NCI-H2171 treated with DMSO at 0.1 percent for 48 hours (cell line): ENCODE results near the gene CALHM4.
A peak's percentile ranks its signal among the peaks of the same experiment; 100 is the strongest.

Source experiments
- DNase-seq: peaks from one replicate; lab custom pipeline; 2025; lab: John Stamatoyannopoulos, UW

The CALHM4 gene, protein sequence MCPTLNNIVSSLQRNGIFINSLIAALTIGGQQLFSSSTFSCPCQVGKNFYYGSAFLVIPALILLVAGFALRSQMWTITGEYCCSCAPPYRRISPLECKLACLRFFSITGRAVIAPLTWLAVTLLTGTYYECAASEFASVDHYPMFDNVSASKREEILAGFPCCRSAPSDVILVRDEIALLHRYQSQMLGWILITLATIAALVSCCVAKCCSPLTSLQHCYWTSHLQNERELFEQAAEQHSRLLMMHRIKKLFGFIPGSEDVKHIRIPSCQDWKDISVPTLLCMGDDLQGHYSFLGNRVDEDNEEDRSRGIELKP

DNA sequence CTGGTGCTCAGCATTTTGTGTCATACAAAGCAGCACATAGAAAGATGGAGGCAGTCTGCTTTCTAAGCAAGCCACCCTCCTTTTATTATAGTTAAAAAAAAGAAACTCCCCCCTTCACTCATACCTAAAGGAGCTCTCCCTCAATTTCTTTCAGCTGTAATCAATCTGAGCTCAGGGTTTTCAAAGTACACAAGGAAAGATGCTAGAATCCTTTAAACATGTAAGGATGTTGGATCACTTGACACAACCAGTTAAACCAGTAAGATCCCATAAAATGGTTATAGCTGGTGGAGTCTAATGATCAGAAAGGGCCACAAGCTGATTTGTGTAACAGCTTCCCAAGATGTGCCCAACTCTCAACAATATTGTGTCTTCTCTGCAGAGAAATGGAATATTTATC, at the start of gene CALHM4:
CALHM4 (plus strand) TSS at position 301 of the 400 bp plus-strand sequence; CDS start at position 344, 43 bp downstream.
- DNase-seq, result no peak

DNA sequence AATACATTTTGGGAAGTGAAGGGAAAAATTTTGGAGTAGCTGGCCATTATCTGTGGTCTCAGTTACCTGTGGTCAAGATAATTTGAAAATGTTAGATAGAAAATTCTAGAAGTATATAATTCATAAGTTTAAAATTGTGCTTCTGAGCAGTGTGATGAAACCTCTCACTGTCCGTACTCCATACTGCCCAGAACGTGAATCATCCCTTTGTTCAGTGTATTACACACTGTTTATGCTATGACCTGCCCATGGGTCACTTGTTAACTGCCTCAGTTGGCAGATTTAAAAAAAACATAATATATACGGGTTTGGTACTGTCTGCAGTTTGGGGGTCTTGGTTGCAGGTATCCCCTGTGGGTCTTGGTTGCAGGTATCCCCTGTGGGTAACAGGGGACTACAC, 46.2 kb upstream of the CALHM4 start:
- no peak for DNase-seq

DNA sequence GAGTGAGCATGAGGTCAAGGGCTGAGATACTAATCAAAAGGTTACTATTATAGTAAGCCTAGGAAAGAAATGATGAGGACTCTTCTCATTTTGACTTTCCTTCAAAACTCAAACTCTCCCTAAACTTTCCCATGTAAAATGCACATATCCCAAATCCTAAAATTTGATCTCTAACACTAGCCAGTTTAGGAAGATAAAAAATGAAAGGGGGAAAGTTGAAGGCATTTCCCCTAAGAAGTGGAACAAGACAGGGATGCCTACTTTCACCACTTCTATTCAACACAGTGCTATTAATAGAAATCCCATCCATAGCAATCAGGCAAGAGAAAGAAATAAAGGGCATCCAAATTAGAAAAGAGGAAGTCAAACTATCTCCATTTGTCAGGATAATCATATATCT, 45.0 kb upstream of the CALHM4 start:
- DNase-seq, result no peak

DNA sequence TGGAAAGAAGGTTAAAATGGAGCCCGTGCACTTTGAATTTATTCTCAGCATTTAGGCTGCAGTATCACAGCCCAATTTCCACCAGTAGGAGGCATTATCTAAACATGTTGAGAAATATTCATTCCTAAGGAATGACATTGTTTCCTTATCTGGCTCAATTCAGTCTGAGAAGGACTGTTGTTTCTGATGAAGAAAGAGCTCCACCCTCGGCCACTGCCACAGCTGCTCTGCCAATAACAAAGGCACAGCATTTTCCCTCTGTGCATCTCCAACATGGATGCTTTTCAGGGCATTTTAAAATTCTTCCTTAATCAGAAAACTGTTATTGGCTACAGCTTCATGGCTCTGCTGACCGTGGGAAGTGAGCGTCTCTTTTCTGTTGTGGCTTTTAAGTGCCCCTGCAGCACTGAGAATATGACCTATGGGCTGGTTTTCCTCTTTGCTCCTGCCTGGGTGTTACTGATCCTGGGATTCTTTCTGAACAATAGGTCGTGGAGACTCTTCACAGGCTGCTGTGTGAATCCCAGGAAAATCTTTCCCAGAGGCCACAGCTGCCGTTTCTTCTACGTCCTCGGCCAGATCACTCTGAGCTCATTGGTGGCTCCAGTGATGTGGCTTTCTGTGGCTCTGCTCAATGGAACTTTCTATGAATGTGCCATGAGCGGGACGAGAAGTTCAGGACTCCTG, 42.0 kb upstream of the CALHM4 start, which contains the start of gene CALHM5:
CALHM5 (plus strand) TSS at position 216 of the 687 bp plus-strand sequence; CDS start at position 274, 58 bp downstream.
- no peak for DNase-seq

DNA sequence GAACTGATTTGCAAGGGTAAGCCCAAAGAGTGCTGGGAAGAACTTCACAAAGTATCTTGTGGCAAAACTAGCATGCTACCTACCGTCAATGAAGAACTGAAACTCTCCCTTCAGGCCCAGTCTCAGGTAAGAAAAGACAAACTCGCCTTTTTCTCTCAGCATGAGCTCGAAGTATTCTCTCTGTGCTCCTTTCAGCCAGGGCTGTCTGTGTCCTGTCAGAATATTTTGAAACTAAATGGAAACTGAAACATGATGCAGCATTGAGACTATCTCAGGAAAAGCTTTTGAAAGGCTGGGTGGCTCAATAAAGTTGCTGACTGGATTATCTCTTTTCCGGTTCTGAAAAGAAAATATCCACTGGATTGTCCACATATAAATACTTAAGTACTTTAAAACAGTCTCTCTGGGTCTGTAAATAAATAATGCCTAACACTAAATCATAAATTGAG, 41.4 kb upstream of the CALHM4 start:
- no peak for DNase-seq

DNA sequence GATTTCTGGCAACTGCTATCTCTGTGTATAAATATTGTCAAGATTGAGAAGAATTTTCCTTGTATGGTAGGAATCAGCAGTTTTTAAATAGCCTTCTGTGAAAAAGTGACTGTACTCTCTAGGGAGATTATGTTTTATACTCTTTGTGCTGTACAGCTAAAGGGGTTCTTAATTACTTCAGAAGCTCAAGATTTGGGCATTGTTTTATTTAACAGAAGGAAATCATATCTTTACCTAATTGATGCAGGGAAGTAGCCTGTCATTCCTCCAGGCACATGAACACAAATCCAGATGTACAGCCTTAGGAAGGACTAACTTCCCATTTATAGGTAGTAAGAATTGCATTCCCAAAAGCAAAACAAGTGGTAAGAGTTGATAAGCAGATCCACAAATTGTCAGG, 40.8 kb upstream of the CALHM4 start:
- DNase-seq, result no peak

DNA sequence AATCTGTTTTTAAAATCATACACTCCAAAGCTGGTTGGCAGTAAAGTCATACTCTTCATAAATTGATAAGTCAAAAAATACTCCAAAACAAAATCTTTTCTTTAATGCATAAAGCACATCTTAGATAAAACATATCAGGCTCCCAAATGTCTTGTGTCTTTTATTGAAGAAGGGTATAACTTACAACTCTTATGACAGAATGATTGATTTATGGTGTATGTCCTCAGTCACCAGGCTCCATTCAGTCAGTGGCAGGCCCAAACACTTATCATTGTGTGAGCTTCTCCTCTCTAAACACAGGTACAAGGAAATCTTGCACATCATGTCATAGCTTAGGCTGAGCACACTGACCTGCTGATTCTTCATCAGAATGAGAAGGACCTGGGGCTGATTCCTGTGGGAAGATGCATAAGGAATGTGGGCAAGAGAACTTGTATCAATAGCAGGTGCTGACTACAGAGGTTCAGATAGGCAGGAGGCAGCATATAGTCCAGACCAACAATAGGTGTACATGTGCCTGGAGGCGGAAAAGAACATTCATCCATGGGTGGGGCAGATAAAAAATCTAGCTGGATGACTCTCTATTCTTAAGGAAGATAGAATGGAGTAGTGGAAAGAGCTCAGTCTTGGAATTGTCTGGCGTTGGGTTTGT, 40.2 kb upstream of the CALHM4 start:
- no peak for DNase-seq

DNA sequence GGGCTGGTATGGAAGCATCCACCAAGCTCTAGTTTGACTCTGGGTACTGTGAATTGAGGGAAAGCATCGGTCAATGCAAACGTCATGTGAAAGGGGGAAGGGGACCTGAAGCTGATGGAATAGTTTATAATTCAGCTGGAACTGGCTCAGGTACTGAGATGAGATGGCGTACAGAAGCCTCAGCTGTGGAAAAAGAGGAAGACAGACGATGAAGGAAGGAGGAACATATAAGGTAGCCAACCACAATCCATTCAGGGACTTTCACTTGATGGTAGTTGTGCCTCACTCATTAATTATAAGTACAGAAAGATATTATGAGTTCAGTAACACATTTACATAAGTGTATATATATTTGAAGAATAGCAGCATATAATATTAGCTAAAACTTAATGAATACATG, 39.4 kb upstream of the CALHM4 start:
- DNase-seq, result no peak

DNA sequence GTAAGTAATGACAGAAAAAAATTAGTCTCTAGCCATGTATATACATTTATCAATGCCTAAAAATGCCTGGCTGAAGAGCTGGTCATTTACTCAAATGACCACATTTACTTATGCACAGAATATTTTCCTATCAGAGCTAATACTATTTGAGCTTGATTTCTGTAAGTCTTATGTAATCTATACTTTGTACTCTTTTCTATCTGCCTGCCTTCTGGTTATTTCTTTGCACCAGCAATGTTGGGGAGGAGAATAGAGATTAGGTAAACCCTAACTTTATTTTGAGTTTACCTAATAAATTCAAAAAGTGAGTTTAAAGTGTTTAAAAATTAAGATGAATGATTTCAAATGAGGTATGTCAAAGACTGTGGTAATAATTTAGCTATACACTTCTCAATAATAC, 38.4 kb upstream of the CALHM4 start:
- no peak for DNase-seq

DNA sequence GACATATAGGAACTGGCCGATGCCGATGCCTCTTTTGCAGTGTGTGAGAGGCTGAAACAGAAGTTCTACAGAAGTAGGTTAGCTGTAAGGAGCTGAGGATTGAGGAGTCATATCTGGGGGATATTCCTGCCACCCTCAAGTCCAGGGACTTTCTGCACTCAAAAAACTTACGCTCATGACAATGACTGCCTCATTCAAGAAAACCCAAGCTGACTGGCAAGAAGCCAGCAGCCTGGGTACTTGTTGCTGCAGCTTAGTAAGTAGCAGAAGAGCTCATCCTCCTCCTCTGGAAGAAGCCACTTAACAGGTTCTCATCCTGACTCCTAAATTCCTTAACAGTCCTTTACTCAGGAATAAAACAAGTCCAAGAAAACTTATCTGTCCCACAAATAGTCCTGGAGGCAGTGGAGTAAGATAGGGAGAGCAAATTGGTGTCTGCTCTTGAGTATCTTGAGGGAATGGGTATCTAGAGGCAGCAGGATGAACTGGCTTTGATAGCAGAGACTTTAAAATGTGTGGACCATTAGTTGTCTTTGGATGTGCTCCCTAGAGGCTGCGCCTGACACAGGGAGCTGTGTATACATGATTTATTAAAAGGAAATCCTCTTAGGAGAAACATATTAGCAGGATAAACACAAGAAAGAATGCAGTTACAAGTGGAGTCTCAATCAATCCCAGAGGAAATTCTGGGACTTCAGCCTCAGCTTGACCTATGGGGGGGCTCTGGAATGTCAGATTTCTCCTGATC, 34.8 kb upstream of the CALHM4 start:
- no peak for DNase-seq

DNA sequence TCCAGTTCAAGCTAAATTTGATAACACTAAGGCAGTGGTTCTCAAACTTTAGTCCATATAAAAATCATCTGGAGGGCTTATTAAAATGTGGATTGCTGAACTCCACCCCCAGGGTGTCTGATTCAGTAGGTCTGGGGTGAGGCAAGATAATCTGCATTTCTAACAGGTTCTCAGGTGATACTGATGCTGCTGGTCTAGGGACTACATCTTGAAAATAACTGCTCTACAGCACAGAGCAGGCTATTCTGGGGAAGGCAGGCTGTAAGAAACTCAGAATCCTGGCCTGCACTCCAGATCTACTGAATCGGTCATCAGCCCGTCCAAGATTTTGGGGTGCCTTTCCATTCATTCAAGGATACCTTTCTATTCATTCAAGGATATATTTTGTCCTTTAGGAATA, 30.7 kb upstream of the CALHM4 start:
- DNase-seq, result no peak

DNA sequence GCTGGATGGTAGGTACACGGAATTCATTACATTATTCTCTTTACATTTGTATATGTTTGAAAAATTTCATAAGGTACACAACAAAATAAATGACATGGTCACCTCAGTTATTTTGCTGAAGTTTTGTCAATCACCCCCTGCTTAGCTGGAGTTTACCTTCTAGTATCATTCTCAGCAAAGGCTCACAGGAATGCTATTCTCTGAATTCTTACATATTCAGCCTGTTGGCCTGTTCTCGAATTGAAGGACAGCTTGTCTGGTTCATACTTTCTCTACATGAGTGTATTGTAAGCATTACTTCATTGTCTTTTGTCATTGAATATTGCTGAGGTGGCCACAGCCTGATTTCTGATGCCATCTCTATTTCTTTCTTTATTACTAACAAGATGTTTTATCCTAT, 29.3 kb upstream of the CALHM4 start:
- DNase-seq, result no peak

DNA sequence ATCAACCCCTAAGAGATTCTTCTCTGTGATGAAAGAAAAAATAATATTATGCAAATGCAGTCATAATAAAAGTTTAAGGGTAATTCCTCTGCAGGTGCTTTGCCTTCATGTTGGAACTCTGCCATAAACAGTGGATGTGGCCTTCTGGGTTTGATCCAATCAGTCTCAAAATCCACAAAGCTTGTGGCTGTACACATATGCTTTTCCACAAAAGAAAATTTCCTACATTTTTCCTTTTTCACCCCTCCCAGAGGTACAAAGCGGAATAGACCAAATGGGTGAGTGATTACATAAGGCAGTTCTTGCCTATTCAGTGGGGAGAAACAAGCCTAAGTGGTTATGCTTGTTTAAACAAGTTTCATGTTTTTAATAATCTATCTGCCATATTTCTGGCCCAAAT, 25.4 kb upstream of the CALHM4 start:
- DNase-seq, result no peak

DNA sequence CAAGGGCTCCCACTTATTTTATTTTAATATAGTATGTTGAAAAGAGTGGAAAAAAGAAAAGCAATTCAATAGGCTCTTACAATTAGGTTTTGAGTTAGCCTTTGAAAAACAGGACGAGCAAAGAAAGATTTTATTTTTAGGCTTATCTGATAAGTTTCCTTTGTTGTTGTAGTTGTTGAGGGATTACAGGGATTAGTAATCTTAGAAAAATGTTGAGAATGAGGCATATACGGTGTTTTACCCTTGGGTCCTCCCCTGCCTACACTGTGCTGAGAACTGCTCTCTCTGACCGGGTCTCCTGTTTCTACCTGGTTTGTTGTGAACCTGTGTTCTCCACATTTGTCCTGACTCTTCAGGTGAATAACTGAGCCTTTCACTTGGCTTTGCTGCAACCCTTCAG, 24.8 kb upstream of the CALHM4 start:
- DNase-seq, result no peak

DNA sequence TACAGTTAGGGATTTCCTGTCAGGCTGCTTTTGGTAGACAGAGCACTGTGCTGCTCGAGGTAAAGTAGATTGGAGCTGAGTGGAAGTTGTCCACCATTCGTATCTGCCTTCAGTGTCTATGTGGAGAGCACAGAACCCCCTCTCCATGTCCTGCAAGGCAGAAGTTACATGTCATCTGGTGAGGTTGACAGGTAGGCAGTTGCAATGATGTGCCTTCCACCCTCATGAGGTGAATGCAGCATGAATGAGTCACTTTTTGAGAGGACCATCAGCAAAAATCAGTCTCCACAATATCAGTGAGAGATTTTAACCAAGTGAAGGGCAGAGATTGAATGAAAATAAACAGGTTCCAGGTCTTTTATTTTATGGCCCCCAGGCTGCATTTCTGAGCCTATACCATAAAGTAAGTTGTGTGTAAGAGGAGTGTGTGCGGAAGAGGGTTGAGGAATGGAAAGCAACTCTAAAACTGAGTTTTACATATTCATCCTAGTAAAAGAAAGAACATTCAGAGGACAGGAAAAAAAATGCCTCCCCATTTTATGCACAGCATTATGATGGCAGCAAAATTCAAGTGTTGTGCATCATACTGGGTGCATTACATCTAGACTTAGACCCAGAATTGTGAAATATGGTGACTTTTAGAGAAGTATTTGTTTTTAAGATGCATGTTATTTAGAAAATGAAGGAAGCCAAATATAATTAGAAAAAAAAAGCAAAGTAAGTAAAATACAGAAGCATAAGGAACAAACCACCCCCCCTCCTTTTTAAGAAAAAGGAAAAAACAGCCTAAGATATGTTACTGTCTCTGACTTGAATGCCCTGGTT, 23.9 kb upstream of the CALHM4 start:
- no peak for DNase-seq

DNA sequence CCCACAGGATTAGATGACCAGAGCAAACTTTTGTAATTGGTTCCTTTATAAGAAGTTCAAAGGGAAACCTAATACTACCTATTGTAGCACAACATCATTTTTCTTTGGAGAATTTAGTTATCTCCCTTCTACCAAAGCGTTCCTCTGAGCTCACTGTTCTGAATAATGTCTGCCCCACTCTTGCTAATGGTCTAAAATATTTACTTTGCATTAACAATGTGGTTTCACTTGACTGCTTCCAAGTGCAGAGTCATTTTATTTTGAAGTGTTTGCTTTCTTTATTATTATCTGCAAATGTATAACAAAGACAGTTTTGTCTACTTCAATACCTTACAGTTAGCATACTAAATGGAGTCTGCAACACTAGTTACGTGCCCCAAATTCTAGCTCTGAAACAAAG, 23.1 kb upstream of the CALHM4 start:
- no peak for DNase-seq

DNA sequence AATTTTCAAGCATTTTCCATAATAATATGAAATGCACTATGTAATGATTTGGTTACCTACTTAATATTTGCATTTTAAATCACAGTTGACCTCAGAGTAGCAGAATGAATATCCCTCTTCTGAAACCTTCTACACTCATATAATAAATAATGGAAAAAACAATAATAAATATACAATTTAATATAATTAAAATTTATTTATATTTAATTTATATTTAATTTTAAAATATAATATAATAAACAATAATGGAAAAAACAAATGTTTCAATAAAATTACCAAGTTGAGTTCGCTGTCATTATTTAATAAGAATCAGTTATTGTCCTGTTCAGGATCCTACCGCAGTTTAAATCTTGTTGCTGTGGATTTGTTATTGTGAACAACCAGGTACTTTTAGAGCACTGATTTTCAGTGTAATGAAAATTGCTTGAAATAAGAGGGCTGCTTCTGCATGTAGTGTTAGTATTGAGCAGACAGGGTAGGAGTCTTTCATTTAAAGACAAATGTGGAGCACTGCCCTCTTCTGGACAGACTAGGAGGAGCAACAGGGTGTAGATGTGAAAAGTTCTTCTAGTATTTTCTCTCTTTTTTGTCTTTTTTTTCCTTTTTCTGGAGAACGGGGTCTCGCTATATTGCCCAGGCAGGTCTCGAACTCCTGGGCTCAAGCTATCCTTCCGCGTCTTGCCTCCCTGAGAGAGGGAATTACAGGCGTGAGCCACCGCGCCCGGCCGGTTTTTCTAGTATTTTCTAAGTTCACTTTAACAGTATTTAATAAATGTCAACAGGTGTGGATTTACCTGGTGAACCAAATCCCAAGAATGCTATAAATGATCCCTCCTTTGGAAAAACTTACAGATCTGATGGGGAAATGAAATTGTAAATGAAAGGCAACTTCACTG, 21.6 kb upstream of the CALHM4 start:
- peak; percentile 40 for DNase-seq

DNA sequence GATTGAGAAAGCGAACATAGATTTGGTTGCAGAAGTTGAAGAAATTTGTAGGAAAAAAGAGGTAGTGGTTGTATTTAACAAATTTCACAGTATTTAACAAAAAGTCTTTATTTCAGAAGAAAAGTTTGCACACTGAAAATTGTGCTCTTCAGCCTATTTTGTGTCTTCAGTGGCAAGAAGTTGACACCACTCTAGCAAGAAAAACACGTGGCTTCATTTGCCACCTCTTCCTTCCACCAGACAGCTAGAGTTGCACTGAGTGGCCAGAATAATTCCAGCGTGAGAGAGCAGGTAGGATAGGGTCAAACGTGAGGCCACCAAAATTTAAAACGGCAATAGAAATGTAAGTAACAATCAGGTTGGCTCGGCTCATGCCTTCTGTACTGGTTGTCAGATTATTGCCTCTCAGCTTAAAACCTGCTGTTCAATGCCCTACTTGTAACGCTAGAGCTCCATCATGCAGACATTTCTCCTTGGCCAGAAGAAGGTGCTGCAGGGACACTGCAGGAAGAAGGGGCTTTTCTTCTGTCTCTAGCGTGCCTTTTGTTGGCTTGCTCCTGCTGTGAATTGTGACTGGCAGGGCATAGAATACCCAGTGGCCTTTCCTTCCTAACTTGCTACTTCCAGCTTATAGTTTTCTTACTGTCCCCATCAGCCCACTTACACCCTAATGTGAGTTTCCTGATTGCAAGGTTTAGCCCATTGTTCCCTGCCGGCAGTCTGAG, 20.2 kb upstream of the CALHM4 start:
- DNase-seq, result no peak

DNA sequence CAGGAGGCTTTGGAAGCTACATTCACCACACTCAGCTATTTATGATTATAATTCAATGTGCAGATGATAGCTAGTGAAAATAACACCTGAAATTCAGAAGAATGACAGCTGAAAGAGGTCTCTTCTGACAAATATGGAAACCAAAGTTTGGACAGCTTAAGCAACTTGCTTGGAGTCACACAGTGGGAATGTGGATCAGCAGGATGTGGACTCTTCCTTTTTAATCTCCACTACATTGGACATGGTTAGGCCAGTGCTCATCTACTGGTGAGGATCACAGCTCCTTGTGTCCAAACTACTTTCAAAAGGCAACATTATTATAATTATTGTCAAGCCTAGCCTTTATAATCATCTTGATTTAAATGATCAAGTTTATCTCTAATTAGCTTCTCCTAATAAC, 18.4 kb upstream of the CALHM4 start:
- DNase-seq, result no peak

DNA sequence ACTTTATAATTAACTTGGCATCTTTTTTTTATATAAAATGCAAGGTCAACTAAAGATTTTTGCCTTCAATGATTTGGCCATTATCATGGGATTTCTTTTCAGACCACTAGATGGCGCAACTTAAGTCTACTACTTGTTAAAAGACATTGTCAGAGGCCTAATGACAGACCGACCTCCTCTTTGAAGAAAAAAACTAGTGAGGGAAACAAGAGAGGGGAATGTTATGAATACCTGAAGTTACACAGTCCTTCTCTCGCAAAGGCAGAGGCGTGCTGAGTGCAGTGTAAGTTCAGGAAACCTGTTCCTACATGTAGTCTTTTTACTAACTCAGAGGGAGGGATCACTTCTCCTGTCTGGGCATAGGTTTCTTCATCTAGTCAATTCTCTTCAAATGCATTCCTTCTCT, 17.3 kb upstream of the CALHM4 start:
- peak; percentile 39 for DNase-seq
